H9 (cell line): Measurements from ENCODE around the gene VGLL2. TPM values are rescaled to one million over a fixed set of nuclear protein-coding genes. Genes with fewer than 3 reads are reported as not detected.

ENCODE experiments used
- DNase-seq: peaks from one replicate; pipeline ENCODE4 v3.0.0-alpha.2; 2017
- H2AFZ ChIP-seq: one replicate; pipeline ENCODE4 v1.6.1; 2013; ENCODE audit warnings: mild to moderate bottlenecking, low read length, control low read depth, moderate library complexity
- H2AK5ac ChIP-seq: 2 replicates; pipeline ENCODE4 v1.6.1; 2013; ENCODE audit warnings: low read length, control low read depth, mixed read lengths; ENCODE audit not compliant: insufficient read length
- H2BK120ac ChIP-seq: one replicate; pipeline ENCODE4 v1.6.1; 2013; ENCODE audit warnings: low read depth, mild to moderate bottlenecking, low read length, control low read depth, inconsistent platforms; ENCODE audit not compliant: poor library complexity, severe bottlenecking
- H2BK12ac ChIP-seq: 2 replicates; pipeline ENCODE4 v1.6.1; 2013; ENCODE audit warnings: low read length, control low read depth, mixed read lengths, low read depth; ENCODE audit not compliant: insufficient read length
- H2BK15ac ChIP-seq: 2 replicates; pipeline ENCODE4 v1.6.1; 2013; ENCODE audit warnings: low read depth, low read length, control low read depth
- H2BK20ac ChIP-seq: one replicate; pipeline ENCODE4 v1.6.1; 2013; ENCODE audit warnings: low read depth, mild to moderate bottlenecking, low read length, control low read depth, inconsistent platforms; ENCODE audit not compliant: poor library complexity, severe bottlenecking
- H2BK5ac ChIP-seq: 2 replicates; pipeline ENCODE4 v1.6.1; 2013; ENCODE audit warnings: low read length, control low read depth, mixed read lengths; ENCODE audit not compliant: insufficient read length
- H3K14ac ChIP-seq: 2 replicates; pipeline ENCODE4 v1.6.1; 2013; ENCODE audit warnings: low read length, control low read depth; ENCODE audit not compliant: insufficient read depth
- H3K18ac ChIP-seq: 2 replicates; pipeline ENCODE4 v1.6.1; 2013; ENCODE audit warnings: low read depth, mild to moderate bottlenecking, mixed read lengths, low read length, control low read depth; ENCODE audit not compliant: insufficient read length
- H3K23ac ChIP-seq: 2 replicates; pipeline ENCODE4 v1.6.1; 2013; ENCODE audit warnings: low read length, control low read depth, mixed read lengths, low read depth; ENCODE audit not compliant: insufficient read length
- H3K23me2 ChIP-seq: 2 replicates; pipeline ENCODE4 v1.6.1; 2013; ENCODE audit warnings: low read depth, mild to moderate bottlenecking, mixed read lengths, low read length, control low read depth; ENCODE audit not compliant: insufficient read length, poor library complexity, severe bottlenecking
- H3K27ac ChIP-seq: 2 replicates; pipeline ENCODE4 v1.5.1; 2013; ENCODE audit warnings: low read length, control low read depth, mixed read lengths, low read depth; ENCODE audit not compliant: insufficient read length
- H3K27me3 ChIP-seq: 2 replicates; pipeline ENCODE4 v1.6.1; 2013; ENCODE audit warnings: low read length, control low read depth, inconsistent platforms; ENCODE audit not compliant: insufficient read depth
- H3K4ac ChIP-seq: 2 replicates; pipeline ENCODE4 v1.6.1; 2013; ENCODE audit warnings: low read depth, mild to moderate bottlenecking, control low read depth, inconsistent platforms, low read length, moderate library complexity
- H3K4me1 ChIP-seq: 2 replicates; pipeline ENCODE4 v1.6.1; 2013; ENCODE audit warnings: low read length, control low read depth, inconsistent platforms; ENCODE audit not compliant: insufficient read depth
- H3K4me2 ChIP-seq: 2 replicates; pipeline ENCODE4 v1.6.1; 2013; ENCODE audit warnings: low read length, control low read depth, mixed read lengths; ENCODE audit not compliant: insufficient read length, insufficient read depth
- H3K56ac ChIP-seq: 2 replicates; pipeline ENCODE4 v1.6.1; 2013; ENCODE audit warnings: low read depth, mild to moderate bottlenecking, mixed read lengths, low read length, control low read depth; ENCODE audit not compliant: insufficient read length
- H3K79me1 ChIP-seq: 2 replicates; pipeline ENCODE4 v1.6.1; 2013; ENCODE audit warnings: low read depth, mild to moderate bottlenecking, moderate library complexity, low read length, control low read depth, inconsistent platforms; ENCODE audit not compliant: insufficient read depth, poor library complexity, severe bottlenecking
- H3K79me2 ChIP-seq: 2 replicates; pipeline ENCODE4 v1.6.1; 2013; ENCODE audit warnings: low read length, control low read depth, inconsistent platforms; ENCODE audit not compliant: insufficient read depth
- H3K9ac ChIP-seq: 2 replicates; pipeline ENCODE4 v1.6.1; 2013; ENCODE audit warnings: low read length, control low read depth, mixed read lengths; ENCODE audit not compliant: insufficient read length; ENCODE audit errors: extremely low read depth
- H3K9me3 ChIP-seq: one replicate; pipeline ENCODE4 v1.6.1; 2013; ENCODE audit warnings: low read depth, low read length, inconsistent platforms; ENCODE audit not compliant: control insufficient read depth
- H3T11ph ChIP-seq: one replicate; pipeline ENCODE4 v1.6.1; 2013; ENCODE audit warnings: mild to moderate bottlenecking, low read length, control low read depth, inconsistent platforms
- H4K20me1 ChIP-seq: one replicate; pipeline ENCODE4 v1.6.1; 2013; ENCODE audit not compliant: control insufficient read depth, insufficient read length, insufficient read depth
- H4K5ac ChIP-seq: 2 replicates; pipeline ENCODE4 v1.6.1; 2013; ENCODE audit warnings: low read depth, mild to moderate bottlenecking, mixed read lengths, low read length, control low read depth; ENCODE audit not compliant: insufficient read length
- H4K8ac ChIP-seq: replicated peaks from 2 replicates; pipeline ENCODE4 v1.6.1; 2013; ENCODE audit warnings: low read length, control low read depth, mixed read lengths, low read depth; ENCODE audit not compliant: insufficient read length
- H4K91ac ChIP-seq: 2 replicates; pipeline ENCODE4 v1.6.1; 2013; ENCODE audit warnings: low read depth, mild to moderate bottlenecking, moderate library complexity, mixed read lengths, low read length, control low read depth; ENCODE audit not compliant: insufficient read length
- H3K27ac Mint-ChIP-seq, 3 experiments: 2 replicates in 2 of 3; 3 replicates in 1 of 3; pipeline ENCODE4 v1.8.0; 2020 to 2021; ENCODE audit warnings: mixed read lengths in 3 of 3, mild to moderate bottlenecking in 1 of 3, moderate library complexity in 1 of 3
- H3K27me3 Mint-ChIP-seq: 2 replicates; pipeline ENCODE4 v1.8.0; 2021; ENCODE audit warnings: low read depth, mild to moderate bottlenecking, moderate library complexity, mixed read lengths
- H3K36me3 Mint-ChIP-seq, 3 experiments: 2 replicates in 2 of 3; 3 replicates in 1 of 3; pipeline ENCODE4 v1.8.0; 2020 to 2021; ENCODE audit warnings: low read depth in 3 of 3, mixed read lengths in 3 of 3; ENCODE audit not compliant: insufficient read depth in 1 of 3
- H3K4me1 Mint-ChIP-seq, 2 experiments: 2 replicates each; pipeline ENCODE4 v1.8.0; 2020; ENCODE audit warnings: mixed read lengths in 2 of 2
- H3K4me3 Mint-ChIP-seq, 2 experiments: 2 replicates in 1 of 2; 3 replicates in 1 of 2; pipeline ENCODE4 v1.8.0; 2020 to 2021; ENCODE audit warnings: mild to moderate bottlenecking in 2 of 2, mixed read lengths in 2 of 2, moderate library complexity in 1 of 2
- H3K9me3 Mint-ChIP-seq, 2 experiments: 2 replicates in 1 of 2; 3 replicates in 1 of 2; pipeline ENCODE4 v1.8.0; 2020; ENCODE audit warnings: mild to moderate bottlenecking in 2 of 2, mixed read lengths in 2 of 2, moderate library complexity in 1 of 2
- WGBS: extraction: QIAGEN DNeasy Blood & Tissue Kit; methylation state at CpG from one replicate; pipeline ENCODE4 v1.1.7; 2013; ENCODE audit warnings: missing lambda C conversion rate, low lambda C conversion rate, mixed read lengths; ENCODE audit not compliant: insufficient read length; ENCODE audit errors: extremely low coverage; 5-methylcytosine and 5-hydroxymethylcytosine counted together
- total RNA-seq: library from RNA; stranded (reverse); gene quantifications from 2 replicates; pipeline ENCODE4 v1.2.1, GENCODE V29; 2021
- TF ChIP-seq, protein P1 (sequence below): fragments of 200-600 bp; sonication (generic); conservative IDR thresholded peaks from 3 replicates; pipeline ENCODE4 v1.8.0; 2021; ENCODE audit warnings: antibody characterized with exemption, mild to moderate bottlenecking

The VGLL2 gene
- total RNA-seq, 1 experiment from 2014 or later, result not detected

DNA sequence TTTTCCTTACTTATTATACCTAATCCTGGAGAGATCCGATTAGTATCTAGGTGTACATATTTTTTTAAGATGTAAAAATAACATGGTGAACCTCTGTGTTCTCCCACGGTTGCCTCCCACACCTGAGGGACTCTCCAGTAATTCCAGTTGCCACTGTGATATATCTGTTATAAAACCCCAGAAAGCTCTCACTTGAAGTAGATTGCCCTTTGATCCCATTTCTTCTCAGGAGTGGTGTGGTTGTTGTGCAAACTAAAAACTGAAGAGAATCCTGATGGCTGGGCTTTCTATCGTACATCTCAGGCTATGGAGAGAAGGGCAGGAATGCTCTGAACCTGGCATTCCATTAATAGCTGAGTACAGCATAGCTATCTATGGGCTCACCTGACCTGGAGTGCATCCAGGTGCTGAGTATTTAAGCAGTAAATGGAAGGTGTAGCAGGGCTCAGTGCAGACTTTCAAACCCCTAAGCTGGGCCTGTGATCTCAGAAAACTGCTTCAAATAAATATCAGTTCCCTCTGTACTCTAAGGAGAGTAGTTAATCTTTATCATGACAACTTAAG, 41.0 kb downstream of the VGLL2 start:
- Mint-ChIP-seq H3K36me3 (no peaks in the 10 kb centered on the region), H3K4me3 (no peak overlapping the region), H3K9me3 (no peaks in the 10 kb centered on the region), H3K27ac (no peak overlapping the region), H3K27me3 (no peaks in the 10 kb centered on the region; the same call in 1 of the 2 replicates), H3K4me1 (no peaks in the 10 kb centered on the region)
- Histone ChIP-seq H2BK120ac (no peak overlapping the region), H4K91ac (no peak overlapping the region), H2BK12ac (no peak overlapping the region), H4K8ac (no peak overlapping the region), H3K18ac (no peak overlapping the region), H4K5ac (no peak overlapping the region), H3K27ac (no peak overlapping the region), H3K79me2 (no peaks in the 10 kb centered on the region), H3K23ac (no peak overlapping the region), H3K4ac (no peak overlapping the region), H3K23me2 (no peaks in the 10 kb centered on the region), H3K79me1 (no peaks in the 10 kb centered on the region), H3K4me2 (no peak overlapping the region), H2BK5ac (no peak overlapping the region), H2AK5ac (no peak overlapping the region), H3K4me1 (no peaks in the 10 kb centered on the region), H4K20me1 (no peaks in the 10 kb centered on the region), H2BK20ac (no peak overlapping the region), H3K14ac (no peak overlapping the region), H3K56ac (no peak overlapping the region), H2BK15ac (no peak overlapping the region), H3K9me3 (no peaks in the 10 kb centered on the region), H3T11ph (no peak overlapping the region), H3K9ac (no peak overlapping the region), H3K27me3 (no peaks in the 10 kb centered on the region), H2AFZ (no peak overlapping the region)
- no peak for DNase-seq
- TF ChIP-seq, protein P1, sequence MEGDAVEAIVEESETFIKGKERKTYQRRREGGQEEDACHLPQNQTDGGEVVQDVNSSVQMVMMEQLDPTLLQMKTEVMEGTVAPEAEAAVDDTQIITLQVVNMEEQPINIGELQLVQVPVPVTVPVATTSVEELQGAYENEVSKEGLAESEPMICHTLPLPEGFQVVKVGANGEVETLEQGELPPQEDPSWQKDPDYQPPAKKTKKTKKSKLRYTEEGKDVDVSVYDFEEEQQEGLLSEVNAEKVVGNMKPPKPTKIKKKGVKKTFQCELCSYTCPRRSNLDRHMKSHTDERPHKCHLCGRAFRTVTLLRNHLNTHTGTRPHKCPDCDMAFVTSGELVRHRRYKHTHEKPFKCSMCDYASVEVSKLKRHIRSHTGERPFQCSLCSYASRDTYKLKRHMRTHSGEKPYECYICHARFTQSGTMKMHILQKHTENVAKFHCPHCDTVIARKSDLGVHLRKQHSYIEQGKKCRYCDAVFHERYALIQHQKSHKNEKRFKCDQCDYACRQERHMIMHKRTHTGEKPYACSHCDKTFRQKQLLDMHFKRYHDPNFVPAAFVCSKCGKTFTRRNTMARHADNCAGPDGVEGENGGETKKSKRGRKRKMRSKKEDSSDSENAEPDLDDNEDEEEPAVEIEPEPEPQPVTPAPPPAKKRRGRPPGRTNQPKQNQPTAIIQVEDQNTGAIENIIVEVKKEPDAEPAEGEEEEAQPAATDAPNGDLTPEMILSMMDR, result no peak
- WGBS, result no CpG with 5 or more reads among the region's 3 CpGs
